GM18499 (cell line): ENCODE data around the gene KRT80.

Experiments
- ATAC-seq: cut with Tn5 transposase; IDR thresholded peaks from one replicate; pipeline ENCODE4 v1.9.1; 2021; ENCODE audit warnings: moderate number of reproducible peaks; ENCODE audit not compliant: insufficient read depth, unreplicated experiment

The KRT80 gene

GRCh38 chr12:52229836-52230343 is 38.1 kb upstream of the KRT80 start:
- ATAC-seq, result no peak

DNA sequence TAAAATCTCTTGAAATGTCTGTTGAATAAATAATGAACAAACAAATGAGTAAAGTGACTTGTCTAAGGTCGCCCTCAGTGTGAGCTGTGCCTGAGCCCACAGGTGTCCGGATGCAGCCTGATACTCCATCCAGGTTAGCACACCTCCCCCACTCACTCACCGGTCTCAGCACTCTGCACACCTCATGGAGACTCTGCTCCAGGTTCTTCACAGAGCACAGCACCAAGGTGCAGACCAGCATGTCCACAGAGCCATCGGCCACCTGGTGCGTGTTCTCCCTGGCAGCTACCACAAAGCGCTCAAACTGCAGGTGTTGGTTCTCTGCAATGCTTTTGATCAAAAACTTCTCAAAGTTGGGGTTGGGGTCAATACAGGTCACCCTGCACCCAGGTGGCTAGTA is 37.1 kb upstream of the KRT80 start:
- ATAC-seq, result no peak

DNA sequence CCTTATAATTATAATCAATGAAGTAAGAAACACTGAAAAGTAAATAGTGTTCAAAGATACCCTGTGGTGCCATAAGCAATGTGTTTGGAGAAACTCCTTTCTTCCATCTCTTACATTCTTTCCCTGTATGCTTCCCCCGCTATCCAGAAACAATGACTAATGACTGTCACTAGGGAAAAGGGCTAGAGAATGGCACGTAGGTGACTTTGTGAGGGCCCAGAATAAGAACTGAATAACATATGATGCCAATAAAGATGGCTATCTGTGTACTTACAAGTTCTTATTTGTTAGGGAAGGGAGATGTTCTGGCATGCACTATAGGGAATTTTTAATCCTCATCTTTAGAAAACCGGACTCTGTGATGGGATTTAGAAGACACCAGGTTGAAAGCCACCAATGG is 36.6 kb upstream of the KRT80 start:
- no peak for ATAC-seq

DNA sequence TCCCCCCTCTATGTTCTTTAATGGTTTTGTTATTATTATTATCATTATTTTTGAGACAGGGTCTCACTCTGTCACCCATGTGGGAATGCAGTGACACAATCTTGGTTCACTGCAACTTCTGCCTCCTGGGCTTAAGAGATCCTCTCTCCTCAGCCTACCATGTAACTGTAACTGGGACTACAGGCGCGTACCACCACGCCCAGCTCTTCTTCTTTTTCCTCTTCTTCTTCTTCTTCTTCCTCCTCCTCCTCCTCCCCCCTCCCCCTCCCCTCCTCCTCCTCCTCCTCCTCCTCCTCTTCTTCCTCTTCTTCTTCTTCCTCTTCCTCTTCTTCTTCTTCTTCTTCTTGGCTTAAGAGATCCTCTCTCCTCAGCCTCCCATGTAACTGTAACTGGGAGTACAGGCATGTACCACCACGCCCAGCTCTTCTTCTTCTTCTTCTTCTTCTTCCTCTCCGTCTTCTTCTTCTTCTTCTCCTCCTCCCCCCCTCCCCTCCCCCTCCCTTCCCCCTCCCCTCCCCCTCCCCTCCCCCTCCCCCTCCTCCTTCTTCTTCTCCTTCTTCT is 35.9 kb upstream of the KRT80 start:
- no peak for ATAC-seq

DNA sequence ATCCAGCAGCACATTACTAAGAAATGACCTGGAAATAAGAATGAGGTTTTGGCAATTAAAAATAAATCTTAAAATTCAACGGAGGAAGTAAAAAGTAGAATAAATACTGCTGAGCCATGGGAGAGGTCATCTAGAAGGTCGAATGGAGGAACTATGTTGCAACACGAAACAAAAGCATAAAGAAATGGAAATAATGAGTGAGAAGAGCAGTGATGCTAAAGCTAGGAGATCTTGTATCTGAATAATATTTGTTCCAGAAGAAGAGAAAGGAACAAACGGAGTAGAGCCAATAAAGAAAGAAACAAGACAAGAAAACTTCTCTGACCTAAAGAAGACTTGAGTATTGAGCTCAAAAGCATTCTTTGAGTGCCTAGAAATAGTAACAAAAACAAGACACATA is 34.6 kb upstream of the KRT80 start:
- no peak for ATAC-seq

DNA sequence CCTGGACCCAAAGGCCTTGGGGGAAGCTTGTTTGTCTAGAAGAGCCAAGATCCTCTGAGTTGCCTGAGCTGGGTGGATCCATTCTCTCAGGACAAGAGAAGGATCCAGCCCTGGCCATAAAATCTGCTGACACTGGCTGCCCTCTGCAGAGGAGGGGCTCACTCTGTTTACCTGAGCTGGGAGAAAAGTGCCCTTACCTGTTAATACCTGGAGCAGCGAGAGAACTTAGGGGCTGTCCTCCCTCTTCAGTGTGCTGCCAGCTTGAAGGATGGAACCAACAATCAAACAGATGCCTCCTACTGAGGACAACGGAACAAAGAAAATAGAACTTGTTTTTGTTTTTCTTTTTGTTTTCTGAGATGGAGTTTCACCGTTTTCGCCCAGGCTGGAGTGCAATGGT is 33.9 kb upstream of the KRT80 start:
- no peak for ATAC-seq

DNA sequence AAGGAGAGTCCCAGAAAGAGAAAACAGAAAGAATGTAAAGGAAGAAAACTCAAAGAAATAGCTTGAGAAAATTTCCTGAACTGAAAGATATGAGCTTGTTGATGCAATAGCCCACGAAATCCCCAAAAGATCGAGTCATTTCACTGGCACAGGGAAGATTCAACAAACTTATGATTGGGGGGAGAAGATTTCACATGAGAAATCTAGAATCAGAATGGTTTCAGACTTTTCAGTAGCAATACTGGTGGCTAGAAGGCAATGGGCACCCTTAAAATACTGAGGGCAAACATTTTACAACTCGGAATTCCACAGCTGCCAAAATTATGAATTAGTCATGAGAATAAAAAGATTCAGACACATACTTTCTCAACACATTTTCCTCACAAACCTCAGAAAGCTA is 32.3 kb upstream of the KRT80 start:
- no peak for ATAC-seq

DNA sequence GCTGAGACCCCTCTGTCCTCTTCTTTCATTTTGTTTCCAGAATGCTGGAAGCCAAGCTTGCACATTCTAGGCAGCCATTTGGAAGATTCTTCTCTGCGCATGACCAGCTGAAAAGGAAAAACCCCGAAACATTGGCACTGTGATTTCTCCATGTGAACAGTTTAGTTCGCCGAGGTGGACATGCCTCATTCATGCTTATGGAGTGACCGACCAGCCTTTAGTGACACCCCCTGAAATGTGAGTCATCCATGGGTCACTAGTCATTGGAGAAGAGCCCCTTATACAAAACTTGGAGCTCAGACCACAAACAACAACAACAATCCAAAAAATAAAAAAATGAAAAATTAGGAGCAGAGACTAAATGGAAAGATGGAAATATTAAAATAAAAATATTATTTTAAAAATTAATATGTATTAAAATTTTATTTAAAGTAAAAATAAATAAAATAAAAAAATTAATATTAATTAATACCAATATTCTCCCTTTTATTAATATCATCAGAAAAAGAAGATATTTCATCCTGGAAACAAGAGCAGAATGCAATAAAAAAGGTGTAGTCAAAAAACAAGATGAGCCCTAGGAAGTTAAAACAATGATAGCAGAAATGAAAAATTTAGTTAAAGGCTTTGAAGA is 31.7 kb upstream of the KRT80 start:
- no peak for ATAC-seq

DNA sequence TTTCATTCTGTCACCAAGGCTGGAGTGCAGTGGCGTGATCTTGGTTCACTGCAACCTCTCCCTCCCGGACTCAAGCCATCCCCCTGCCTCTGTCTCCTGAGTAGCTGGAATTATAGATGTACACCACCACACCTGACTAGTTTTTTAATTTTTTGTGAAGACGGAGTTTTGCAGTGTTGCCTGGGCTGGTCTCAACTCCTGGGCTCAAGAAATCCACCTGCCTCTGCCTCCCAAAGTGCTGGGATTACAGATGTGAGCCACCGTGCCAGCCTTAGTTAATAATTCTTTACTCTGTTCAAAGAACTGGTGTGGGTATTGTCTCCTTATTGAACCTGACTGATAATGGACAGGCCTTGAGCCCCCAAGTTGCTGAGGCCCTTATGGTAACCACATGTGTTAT is 30.9 kb upstream of the KRT80 start:
- ATAC-seq, result no peak

DNA sequence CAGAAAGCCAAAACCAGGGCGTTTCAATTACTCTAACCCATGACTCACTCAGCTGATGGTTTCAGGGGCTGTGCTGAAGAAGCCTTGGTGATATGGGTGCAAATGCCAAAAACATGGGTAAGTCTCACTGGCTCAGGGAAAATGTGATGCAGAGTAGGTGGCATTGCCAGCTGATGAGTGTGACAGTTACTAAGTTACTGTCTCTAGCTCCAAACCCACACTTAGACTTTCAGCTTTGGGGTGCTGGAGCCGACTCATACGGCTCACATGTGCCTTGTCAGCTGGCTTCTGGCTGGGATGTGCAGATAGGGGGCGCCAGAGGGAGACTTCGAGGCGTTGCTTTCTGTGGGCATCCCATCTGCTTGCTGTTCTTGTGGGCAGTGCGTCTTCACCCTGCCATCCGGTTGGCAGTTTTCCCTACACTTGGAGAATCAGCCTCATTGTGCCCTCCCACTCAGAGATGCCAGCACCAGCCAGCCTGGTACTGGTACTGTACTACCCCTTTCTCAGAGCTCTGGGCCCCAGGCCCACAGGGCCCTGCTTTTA is 30.2 kb upstream of the KRT80 start:
- ATAC-seq, result no peak

DNA sequence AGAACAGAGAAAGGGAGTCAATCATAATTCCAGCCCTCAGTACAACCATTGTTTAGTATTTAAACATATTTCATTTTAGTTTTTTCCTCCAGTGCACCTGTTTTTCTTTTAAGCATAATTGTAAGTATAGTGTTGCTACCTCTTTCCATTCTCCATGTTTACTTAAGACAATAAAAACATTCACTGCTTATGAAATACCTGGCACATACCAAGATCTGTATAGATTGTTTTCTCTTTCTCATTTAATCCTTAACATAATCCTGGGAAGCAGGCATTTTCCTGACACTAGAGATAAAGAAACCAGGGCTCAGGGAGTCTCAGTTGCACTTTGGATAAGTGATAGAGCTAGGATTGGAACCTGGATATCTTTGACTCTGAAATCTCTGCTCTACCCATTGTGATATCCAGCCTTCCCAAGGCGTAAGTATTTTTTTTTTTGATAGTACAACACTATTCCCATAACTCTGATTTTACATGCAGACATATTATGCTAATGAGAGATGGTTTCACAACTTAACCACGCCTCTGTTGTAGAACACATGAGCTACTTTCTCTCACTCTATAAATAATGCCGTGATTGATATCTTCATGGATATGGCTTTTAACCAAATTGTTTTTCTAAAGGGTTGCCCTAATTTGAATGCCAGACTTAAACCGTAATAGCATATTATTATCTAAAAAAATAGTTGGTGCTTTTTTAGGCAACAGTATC is 29.4 kb upstream of the KRT80 start:
- no peak for ATAC-seq

DNA sequence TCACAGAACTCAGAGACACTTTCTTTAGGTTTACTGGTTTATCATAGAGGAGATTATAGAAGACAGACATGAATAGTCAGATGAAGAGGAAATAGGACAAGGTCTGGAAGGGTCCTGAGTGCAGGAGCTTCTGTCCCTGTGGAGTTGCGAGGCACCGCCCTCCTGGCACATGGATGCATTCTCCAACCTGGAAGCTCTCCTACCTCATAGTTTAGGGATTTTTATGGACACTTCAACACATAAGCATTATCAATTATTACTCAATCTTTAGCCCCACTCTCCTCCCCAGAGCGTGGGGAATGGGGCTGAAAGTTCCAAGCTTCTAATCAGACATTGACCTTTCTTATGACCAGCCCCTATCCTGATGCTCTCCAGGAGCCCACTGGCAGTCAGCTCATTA is 28.7 kb upstream of the KRT80 start:
- ATAC-seq, result no peak

GRCh38 chr12:52218001-52218400 is 26.2 kb upstream of the KRT80 start:
- ATAC-seq, result no peak

GRCh38 chr12:52217223-52217622 is 25.4 kb upstream of the KRT80 start:
- ATAC-seq, result no peak

- no peak for ATAC-seq
Measured at GRCh38 chr12:52216807-52217206, 25.0 kb upstream of the KRT80 start.

GRCh38 chr12:52216100-52216499 is 24.3 kb upstream of the KRT80 start:
- no peak for ATAC-seq

GRCh38 chr12:52215587-52216031 is 23.8 kb upstream of the KRT80 start:
- ATAC-seq, result no peak

DNA sequence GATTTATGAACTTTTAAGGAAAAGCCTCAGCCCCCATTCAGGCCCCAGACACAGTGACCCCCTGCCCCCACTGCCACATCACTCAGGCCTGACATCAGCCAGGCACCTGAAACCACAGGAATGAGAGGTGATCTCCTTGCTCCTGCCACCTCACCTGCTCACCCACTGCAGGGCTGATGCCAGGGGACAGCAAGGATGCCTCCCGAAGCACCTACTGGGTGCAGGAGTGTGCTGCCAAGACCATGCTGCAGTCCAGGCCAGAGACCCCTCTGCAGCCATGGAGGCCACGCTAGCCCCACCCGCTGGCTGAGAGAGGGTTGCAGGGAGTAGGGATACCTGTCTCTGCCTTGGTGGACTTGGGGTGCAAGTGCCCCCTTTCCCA is 22.6 kb upstream of the KRT80 start:
- ATAC-seq, result no peak

- no peak for ATAC-seq
Measured at GRCh38 chr12:52213564-52214420, 22.0 kb upstream of the KRT80 start.

DNA sequence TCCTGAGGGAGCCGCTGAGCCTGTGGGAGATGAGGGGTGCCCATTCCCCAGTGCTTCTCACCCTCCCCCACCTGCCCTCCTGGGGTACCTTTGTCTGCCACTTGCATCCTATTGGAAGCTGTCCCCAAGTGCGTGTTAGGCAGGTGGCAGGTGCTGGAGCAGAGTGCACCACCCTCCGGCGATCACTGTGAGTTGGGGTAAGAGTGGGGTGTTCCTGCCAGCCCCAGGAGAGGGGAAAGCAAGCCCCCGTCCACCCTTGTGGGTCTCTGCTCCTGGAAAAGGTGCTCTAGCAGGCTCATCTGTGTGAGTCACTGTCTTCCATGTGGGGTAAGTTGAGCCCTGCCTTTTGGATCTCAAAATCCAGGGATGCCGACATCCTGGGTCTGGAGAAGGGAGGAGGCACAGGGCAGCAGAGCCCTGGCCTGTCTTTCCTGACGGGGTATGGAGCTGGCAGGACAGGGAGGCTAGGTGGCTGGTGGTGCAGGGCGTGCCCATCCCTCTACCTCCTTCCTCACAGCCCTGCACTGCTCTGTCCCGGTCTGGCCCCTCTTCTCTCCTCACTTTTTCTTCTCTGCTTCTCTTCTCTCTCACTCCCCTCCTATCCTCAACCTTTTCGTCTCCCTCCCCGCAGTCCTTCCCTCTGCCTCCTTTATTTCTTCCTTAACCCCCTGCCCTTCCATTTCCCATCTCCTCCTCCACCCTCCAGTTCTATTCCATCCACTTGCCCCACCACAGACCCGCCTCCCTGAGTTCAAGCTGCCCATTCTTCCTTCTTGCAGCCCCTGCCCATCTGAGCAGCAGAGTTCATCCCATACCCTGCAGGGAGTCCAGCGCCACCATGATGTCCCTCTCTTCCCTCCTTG is 21.1 kb upstream of the KRT80 start:
- no peak for ATAC-seq
